Measurements from ENCODE around the gene KIF1C.
"Not testable (repeated sequence)": the region's sequence is repeated elsewhere in the genome, so short reads cannot be mapped to it uniquely, and the experiment has no call there.

Gene KIF1C

GRCh38 chr17:5002121-5002788 is 4.5 kb downstream of the KIF1C start:
- no peak for DNase-seq

GRCh38 chr17:5003214-5003867 is 5.6 kb downstream of the KIF1C start:
- no peak for DNase-seq

GRCh38 chr17:5011928-5012327 is 14.2 kb downstream of the KIF1C start:
- no peak for DNase-seq

GRCh38 chr17:5014357-5014756 is 16.6 kb downstream of the KIF1C start:
- no peak for DNase-seq

- peak; percentile 31 to 43 for DNase-seq
These were observed 21.8 kb downstream of the KIF1C start for GRCh38 chr17:5019475-5019956.

DNA sequence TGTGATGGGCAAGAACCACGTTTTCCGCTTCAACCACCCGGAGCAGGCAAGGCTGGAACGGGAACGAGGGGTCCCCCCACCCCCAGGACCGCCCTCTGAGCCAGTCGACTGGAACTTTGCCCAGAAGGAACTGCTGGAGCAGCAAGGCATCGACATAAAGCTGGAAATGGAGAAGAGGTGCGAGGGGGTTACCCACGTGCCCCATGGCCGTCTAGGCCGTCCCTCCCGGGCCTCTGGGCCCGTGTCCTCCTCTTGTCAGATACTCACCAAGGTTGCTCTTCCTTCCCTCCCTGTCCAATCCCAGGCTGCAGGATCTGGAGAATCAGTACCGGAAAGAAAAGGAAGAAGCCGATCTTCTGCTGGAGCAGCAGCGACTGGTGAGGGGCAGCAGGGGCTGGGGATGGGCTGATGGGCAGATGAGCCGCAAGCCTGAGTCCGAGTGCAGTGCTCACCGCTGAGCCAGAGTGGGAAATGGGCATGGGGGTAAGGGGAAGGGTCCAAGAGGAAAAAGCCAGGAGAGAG is 22.8 kb downstream of the KIF1C start:
- no peak for DNase-seq

GRCh38 chr17:5022171-5022711 is 24.5 kb downstream of the KIF1C start:
- DNase-seq: no peak

GRCh38 chr17:5023588-5024147 is 25.9 kb downstream of the KIF1C start:
- DNase-seq: no peak

GRCh38 chr17:5024604-5025003 is 26.9 kb downstream of the KIF1C start:
- no peak for DNase-seq

DNA sequence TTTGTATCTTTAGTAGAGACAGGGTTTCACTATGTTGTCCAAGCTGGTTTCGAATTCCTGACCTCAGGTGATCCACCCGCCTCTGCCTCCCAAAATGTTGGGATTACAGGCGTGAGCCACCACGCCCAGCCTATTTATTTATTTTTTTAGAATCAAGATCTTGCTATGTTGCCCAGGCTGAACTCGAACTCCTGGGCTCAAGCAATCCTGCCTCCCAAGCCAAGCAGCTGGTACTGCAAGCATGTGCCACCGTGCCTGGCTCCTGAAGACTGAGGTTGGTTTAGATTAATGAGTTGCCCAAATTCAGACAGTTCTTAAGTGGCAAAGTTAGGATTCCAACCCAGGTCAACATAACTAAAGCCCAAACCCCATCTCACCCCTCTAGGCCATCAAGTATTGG is 29.5 kb downstream of the KIF1C start:
- DNase-seq: no peak

DNA sequence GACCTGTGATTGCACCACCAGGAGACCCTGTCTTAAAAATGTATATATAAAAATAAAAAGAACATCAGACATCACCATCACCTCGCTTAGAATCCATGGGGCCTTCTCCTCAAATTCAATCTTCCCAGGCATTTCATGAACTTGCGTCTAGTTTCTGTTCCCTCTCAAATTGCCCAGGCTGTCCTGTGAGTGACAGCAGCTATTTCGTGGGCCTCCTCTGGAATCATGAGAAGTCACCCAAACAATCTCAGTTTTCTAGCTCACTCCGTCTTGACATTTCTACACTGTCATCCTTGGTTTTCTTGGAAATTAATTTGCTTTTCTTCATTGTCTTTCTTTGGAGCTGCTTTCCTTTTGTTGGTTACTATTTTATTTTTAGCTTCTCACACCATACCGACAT is 30.2 kb downstream of the KIF1C start:
- no peak for DNase-seq

GRCh38 chr17:5030168-5030567 is 32.4 kb downstream of the KIF1C start:
- DNase-seq: not testable (repeated sequence)

- DNase-seq: peak; percentile 80 to 88
These were observed 33.8 kb downstream of the KIF1C start for GRCh38 chr17:5031365-5032082.

GRCh38 chr17:5032865-5033264 is 35.1 kb downstream of the KIF1C start:
- no peak for DNase-seq

DNA sequence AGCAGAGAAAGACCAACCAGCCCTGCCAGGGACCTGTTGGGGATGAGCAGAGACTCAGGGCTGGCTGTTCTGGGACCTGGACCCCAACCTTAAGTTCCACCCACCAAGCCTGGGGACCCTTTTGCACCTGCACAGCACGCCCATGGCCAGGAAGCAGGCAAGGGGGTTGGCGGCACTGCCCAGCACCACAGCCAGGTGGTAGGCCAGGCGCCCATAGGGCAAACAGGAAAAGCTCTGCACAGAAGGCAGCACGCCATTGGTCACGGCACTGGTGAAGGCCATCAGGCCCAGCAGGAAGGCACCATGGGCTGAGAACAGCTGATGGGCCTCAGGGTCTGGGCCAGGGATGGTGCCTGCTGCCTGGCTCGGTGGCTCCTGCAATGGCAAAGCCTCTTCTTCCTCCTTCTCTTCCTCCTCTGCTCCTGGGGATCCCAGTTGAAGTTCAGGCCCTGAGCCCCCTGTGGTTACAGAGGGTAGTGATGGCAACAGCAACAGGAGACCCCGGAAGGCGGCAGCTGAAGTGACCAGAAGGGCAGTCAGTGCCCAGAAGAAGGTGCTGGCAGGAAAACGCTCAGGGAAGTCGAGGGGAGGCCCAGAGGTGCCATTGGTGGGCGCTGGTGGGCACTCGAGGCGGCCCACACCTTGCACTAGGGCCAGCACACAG is 35.7 kb downstream of the KIF1C start:
- DNase-seq: no peak

DNA sequence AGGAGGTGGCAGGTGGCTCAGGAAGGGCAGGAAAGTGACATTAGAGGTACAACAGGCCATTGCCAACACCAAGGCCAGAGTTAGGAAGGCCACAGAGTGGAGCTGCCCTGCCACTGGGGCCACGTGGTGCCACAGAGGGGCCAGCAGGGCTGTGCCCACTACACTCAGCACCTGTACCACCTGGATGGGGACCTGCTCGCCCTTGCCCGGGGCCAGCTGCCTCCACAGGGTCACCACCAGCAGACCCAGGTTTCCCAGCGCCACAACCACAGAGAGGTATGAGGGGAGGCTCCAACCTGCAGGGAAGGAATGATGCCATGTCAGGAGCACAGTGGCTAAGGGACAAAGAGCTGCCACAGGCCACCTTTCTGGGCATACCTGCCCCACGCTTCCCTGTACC is 36.3 kb downstream of the KIF1C start:
- no peak for DNase-seq

DNA sequence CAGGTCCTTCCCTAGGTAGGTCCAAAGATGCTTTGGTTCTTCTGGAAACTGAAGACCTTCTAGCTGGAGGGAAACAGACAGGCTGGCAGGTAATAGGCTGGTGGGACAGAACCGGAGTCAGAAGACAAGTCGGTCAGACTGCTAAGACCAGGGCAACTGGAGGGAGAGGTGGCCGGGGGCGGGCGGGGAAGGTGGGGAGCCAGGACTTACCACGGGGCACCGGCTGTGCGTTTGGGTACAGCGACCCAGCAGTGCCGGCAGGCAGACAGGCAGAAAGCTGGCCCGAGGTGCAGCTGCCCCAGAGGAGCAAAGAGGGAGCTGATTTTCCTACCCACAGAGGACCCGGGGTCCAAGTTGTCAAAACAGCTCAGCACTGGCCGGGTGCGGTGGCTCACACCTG is 36.9 kb downstream of the KIF1C start:
- no peak for DNase-seq

GRCh38 chr17:5035315-5035714 is 37.6 kb downstream of the KIF1C start, which contains the start of gene SLC52A1:
Gene SLC52A1, minus strand, starts transcription at chr17:5035426. Its CDS starts 820 bp downstream, at chr17:5034606.
- DNase-seq: no peak

- DNase-seq: peak in 1 of 2 donors; percentile 33
These were observed 44.6 kb downstream of the KIF1C start for GRCh38 chr17:5042157-5043022.

DNA sequence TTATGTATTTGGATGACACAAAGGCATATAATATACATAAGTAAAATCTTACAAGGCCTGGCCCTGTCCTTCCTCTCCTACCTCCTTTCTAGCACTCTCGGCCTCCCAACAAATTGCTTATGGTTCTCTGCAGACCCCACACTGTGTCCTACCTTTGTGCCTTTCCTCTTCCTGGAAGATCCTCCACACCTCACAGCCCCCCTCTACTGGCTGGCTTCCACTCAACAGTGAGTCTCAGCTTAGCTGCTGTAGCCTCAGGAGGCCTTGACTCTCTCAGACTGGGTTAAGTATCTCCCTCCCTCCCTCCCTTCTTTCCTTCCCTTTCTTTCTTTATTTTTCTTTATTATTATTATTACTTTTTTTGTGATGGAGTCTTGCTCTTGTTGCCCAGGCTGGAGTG is 45.8 kb downstream of the KIF1C start:
- no peak for DNase-seq

- DNase-seq: no peak
These were observed 46.9 kb downstream of the KIF1C start for GRCh38 chr17:5044630-5045029.

All from CD4-positive, alpha-beta T cell treated with Interleukin-1 beta for 1 hour (primary cell).